GM19467 (cell line): ENCODE results near the gene SPP1.
"Not testable (repeated sequence)": the region's sequence is repeated elsewhere in the genome, so short reads cannot be mapped to it uniquely, and the experiment has no call there.

Experiments used
- ATAC-seq: cut with Tn5 transposase; IDR thresholded peaks from one replicate; pipeline ENCODE4 v1.9.1; 2021; ENCODE audit warnings: mild to moderate bottlenecking, moderate library complexity; ENCODE audit not compliant: unreplicated experiment

The SPP1 gene

GRCh38 chr4:88017516-88018297 lies 42.2 kb downstream of the SPP1 start:
- ATAC-seq: no peak

GRCh38 chr4:88018466-88018865 lies 43.0 kb downstream of the SPP1 start:
- no peak for ATAC-seq

GRCh38 chr4:88021824-88022223 lies 46.3 kb downstream of the SPP1 start:
- ATAC-seq: no peak

GRCh38 chr4:88022289-88022688 lies 46.8 kb downstream of the SPP1 start:
- ATAC-seq: no peak

- not testable (repeated sequence) for ATAC-seq
Observed at GRCh38 chr4:88025868-88026661, 50.6 kb downstream of the SPP1 start.

- no peak for ATAC-seq
Observed at GRCh38 chr4:88027611-88028608, 52.4 kb downstream of the SPP1 start.

GRCh38 chr4:88028946-88029345 lies 53.4 kb downstream of the SPP1 start:
- ATAC-seq: no peak

GRCh38 chr4:88029556-88029955 lies 54.0 kb downstream of the SPP1 start:
- ATAC-seq: no peak

- no peak for ATAC-seq
Observed at GRCh38 chr4:88030565-88031310, 55.2 kb downstream of the SPP1 start.
